Psoas muscle (tissue), 8 donors: ENCODE data around the gene SULF2. TPM values are rescaled to one million over a fixed set of nuclear protein-coding genes. Genes with fewer than 3 reads are reported as not detected.

Experiments
- ATAC-seq, 4 donors: fragments of 200-7000 bp; cut with Tn5 transposase; one replicate each; pipeline ENCODE4 v1.9.1; 2020; ENCODE audit warnings: moderate library complexity in 3 of 4, mild to moderate bottlenecking in 2 of 4
- DNase-seq, 2 donors: peaks; one replicate each; pipeline ENCODE4 v3.0.0-alpha.2; 2020
- H3K27ac ChIP-seq: fragments of 200-600 bp; one replicate; pipeline ENCODE4 v1.8.0; 2022
- H3K27me3 ChIP-seq, 3 donors: fragments of 200-600 bp in 1 of 3; one replicate each; pipeline versions ENCODE4 v1.6.1 to v1.8.0; 2013 to 2022; ENCODE audit warnings: low read length in 2 of 3, mild to moderate bottlenecking in 2 of 3, moderate library complexity in 1 of 3; ENCODE audit not compliant: insufficient read depth in 3 of 3
- H3K36me3 ChIP-seq, 2 donors: fragments of 200-600 bp in 1 of 2; one replicate each; pipeline versions ENCODE4 v1.6.1 to v1.8.0; 2013 to 2022; ENCODE audit warnings: low read depth in 1 of 2, mild to moderate bottlenecking in 1 of 2, moderate library complexity in 1 of 2; ENCODE audit not compliant: insufficient read depth in 1 of 2
- H3K4me1 ChIP-seq: fragments of 200-600 bp; one replicate; pipeline ENCODE4 v1.8.0; 2022
- H3K4me3 ChIP-seq: fragments of 200-600 bp; one replicate; pipeline ENCODE4 v1.8.0; 2022; ENCODE audit warnings: mild to moderate bottlenecking
- H3K9me3 ChIP-seq: fragments of 200-600 bp; one replicate; pipeline ENCODE4 v1.8.0; 2022
- CTCF ChIP-seq: fragments of 200-600 bp; IDR thresholded peaks from one replicate; pipeline ENCODE4 v1.8.0; 2022; ENCODE audit warnings: antibody characterized with exemption
- WGBS, 3 donors: extraction: QIAGEN DNeasy Blood & Tissue Kit; methylation state at CpG; one replicate each; pipeline versions ENCODE4 v1.1.6 to v1.1.7; 2013; 5-methylcytosine and 5-hydroxymethylcytosine counted together
- intact Hi-C, 2 donors: fragments of 100-400 bp; cut with DNase I; formaldehyde crosslinking; loops; one replicate each; pipeline versions ENCODE4 v1.11.0 to v1.14.2; 2022
- polyA plus RNA-seq, 3 donors: library from polyadenylated mRNA; stranded (reverse); fragments of 200-250 nt; gene quantifications; one replicate each; pipeline ENCODE4 v1.2.3, GENCODE V29; 2013
- total RNA-seq, 4 donors: library from RNA; stranded (reverse); fragmentation: NEBNext Ultra II Directional in 2 of 4; extraction: Animal tissue kit (Norgen Biotek cat#: 25700) in 2 of 4; gene quantifications; one replicate each; pipeline versions ENCODE4 v1.2.1 to v1.2.4, GENCODE V29; 2021 to 2023
- donor health status: healthy with polysubstance abuse.
- donor health status: DM: no; HTN: no; CAD: no; lungs with moderate emphysema.
- donor health status: Bipolar disorder and iron deficiency.
- donor health status: healthy.
- donor health status: DM: yes; HTN: yes; CAD: no.
- donor health status: DM: no; HTN: no; CAD: no.
- donor health status: DM: no; HTN: no; CAD: no.
- donor health status: DM: yes; HTN: yes; CAD: no.

SULF2 gene
- total and polyA plus RNA-seq, 7 donors = 5.3 to 23.3 (median 11.6) TPM

GRCh38 chr20:47705497-47705856 is 79.8 kb downstream of the SULF2 start:
- Histone ChIP-seq H3K9me3 (no peaks in the 10 kb centered on the region), H3K4me3 (no peak overlapping the region), H3K36me3 (no peaks in the 10 kb centered on the region), H3K27ac (no peak overlapping the region), H3K4me1 (no peaks in the 10 kb centered on the region), H3K27me3 (peaks cover 0 to 6% (median 0%) of the 10 kb centered on the region in 3 donors)
- WGBS, 3 donors = 78 to 81% (median 80%) methylated on average over 7 of the region's 7 CpGs
- TF ChIP-seq CTCF = no peak
- intact Hi-C loops = no loop called here
- ATAC-seq (peak in 1 of 4 donors; percentile 13), DNase-seq (peak in 1 of 2 donors; percentile 54)

- WGBS, 3 donors = 57 to 60% (median 58%) methylated on average over 15 of the region's 15 CpGs
- intact Hi-C loops = no loop called here
- Histone ChIP-seq H3K27me3 (peaks cover 0 to 6% (median 0%) of the 10 kb centered on the region in 3 donors), H3K9me3 (no peaks in the 10 kb centered on the region), H3K4me3 (no peak overlapping the region), H3K4me1 (no peaks in the 10 kb centered on the region), H3K27ac (no peak overlapping the region), H3K36me3 (no peaks in the 10 kb centered on the region)
- ATAC-seq (peak in 3 of 4 donors; percentile 46 to 73 (median 56)), DNase-seq (peak; percentile 25 to 61)
- TF ChIP-seq CTCF = no peak
Measured at GRCh38 chr20:47704746-47705496, 80.4 kb downstream of the SULF2 start.

- 69 to 79% (median 74%) methylated on average over 5 of the region's 5 CpGs for WGBS, 3 donors
- Histone ChIP-seq H3K9me3 (no peaks in the 10 kb centered on the region), H3K27me3 (peaks cover 0 to 3% (median 0%) of the 10 kb centered on the region in 3 donors), H3K4me1 (no peaks in the 10 kb centered on the region), H3K36me3 (no peaks in the 10 kb centered on the region), H3K27ac (no peak overlapping the region), H3K4me3 (no peak overlapping the region)
- intact Hi-C loops = no loop called here
- TF ChIP-seq CTCF = no peak
- no peak for ATAC-seq
- no peak for DNase-seq
Measured at GRCh38 chr20:47703748-47704147, 81.5 kb downstream of the SULF2 start.

GRCh38 chr20:47701612-47702011 is 83.7 kb downstream of the SULF2 start:
- no peak for TF ChIP-seq CTCF
- H3K36me3 ChIP-seq = no peaks in the 10 kb centered on the region
- peaks cover 0 to 2% (median 0%) of the 10 kb centered on the region in 3 donors for H3K27me3 ChIP-seq
- H3K4me1 ChIP-seq = no peaks in the 10 kb centered on the region
- WGBS, 3 donors = 86 to 90% (median 87%) methylated on average over 15 of the region's 15 CpGs
- no peaks in the 10 kb centered on the region for H3K9me3 ChIP-seq
- intact Hi-C loops = no loop called here
- DNase-seq (peak in 1 of 2 donors; percentile 13), ATAC-seq (no peak)
- no peak overlapping the region for H3K4me3 ChIP-seq
- H3K27ac ChIP-seq = no peak overlapping the region
